WI38 (cell line): Measurements from ENCODE around the gene SPRED2.

Experiments
- H3K4me3 ChIP-seq: 2 replicates; pipeline ENCODE4 v1.5.1; 2011; ENCODE audit warnings: low read depth, mild to moderate bottlenecking, control low read depth, low read length
- TF ChIP-seq, protein P1 (sequence below): IDR thresholded peaks from 2 replicates; pipeline ENCODE4 v1.5.1; 2012; ENCODE audit warnings: low read depth, mild to moderate bottlenecking, control low read depth, low read length

SPRED2 gene

DNA sequence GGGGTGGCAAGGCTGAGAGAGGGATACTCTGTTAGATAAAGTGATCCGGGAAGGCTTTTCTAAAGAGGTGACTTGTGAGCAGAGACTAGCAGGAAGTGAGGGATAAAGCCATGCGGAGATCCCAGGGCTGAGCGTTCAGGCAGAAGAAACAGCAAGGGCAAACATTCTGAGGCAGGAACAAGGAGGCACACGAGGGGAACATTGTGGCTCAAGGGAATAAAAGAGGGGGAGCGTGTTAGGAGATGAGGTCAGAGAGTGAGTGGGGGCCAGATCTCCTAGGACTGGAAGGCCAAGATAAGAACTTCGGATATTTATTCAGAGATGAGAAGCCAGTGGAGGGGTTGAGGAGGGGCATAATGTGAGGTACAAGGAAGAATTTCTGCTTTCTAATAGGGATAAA, 137.7 kb downstream of the SPRED2 start:
- H3K4me3 ChIP-seq = no peak overlapping the region
- TF ChIP-seq, protein P1, sequence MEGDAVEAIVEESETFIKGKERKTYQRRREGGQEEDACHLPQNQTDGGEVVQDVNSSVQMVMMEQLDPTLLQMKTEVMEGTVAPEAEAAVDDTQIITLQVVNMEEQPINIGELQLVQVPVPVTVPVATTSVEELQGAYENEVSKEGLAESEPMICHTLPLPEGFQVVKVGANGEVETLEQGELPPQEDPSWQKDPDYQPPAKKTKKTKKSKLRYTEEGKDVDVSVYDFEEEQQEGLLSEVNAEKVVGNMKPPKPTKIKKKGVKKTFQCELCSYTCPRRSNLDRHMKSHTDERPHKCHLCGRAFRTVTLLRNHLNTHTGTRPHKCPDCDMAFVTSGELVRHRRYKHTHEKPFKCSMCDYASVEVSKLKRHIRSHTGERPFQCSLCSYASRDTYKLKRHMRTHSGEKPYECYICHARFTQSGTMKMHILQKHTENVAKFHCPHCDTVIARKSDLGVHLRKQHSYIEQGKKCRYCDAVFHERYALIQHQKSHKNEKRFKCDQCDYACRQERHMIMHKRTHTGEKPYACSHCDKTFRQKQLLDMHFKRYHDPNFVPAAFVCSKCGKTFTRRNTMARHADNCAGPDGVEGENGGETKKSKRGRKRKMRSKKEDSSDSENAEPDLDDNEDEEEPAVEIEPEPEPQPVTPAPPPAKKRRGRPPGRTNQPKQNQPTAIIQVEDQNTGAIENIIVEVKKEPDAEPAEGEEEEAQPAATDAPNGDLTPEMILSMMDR = no peak

- TF ChIP-seq, protein P1 = no peak
- H3K4me3 ChIP-seq = no peak overlapping the region
Observed at GRCh38 chr2:65294136-65294535, 138.3 kb downstream of the SPRED2 start.

GRCh38 chr2:65293376-65293775, 139.0 kb downstream of the SPRED2 start:
- H3K4me3 ChIP-seq = no peak overlapping the region

DNA sequence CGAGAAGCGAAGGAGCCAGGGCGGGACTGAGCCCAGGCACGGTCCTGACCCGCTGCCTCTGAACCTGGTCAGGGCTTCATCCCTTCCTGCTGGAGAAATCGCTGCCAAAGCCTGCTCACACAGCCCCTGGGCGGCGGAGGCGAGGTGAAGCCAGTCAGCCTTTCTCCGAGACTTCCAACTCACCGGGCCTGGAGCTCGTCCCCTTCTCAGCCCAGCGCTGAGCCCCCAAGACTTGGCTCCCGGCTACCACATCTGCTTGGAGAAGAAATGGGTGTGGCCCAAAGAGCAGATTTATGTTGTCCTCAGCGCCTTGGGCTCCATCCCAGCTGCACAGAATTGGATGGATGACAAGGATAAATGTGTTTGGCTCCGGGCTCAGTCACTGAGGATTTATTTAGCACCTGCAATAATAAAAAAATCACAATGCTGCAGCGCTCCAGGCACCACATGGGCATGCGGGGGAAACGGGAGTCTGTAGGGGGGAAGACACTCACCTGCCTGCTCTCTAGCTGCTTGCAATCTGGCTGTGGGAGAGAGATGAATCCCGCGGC, 139.9 kb downstream of the SPRED2 start:
- H3K4me3 ChIP-seq = no peak overlapping the region
- TF ChIP-seq, protein P1 = no peak

More at GRCh38 chr2:65293376-65293775, 139.0 kb downstream of the SPRED2 start:
- TF ChIP-seq, protein P1 = no peak

- TF ChIP-seq, protein P1 = no peak
- H3K4me3 ChIP-seq = no peak overlapping the region
Observed at GRCh38 chr2:65292106-65292400, 140.3 kb downstream of the SPRED2 start.

DNA sequence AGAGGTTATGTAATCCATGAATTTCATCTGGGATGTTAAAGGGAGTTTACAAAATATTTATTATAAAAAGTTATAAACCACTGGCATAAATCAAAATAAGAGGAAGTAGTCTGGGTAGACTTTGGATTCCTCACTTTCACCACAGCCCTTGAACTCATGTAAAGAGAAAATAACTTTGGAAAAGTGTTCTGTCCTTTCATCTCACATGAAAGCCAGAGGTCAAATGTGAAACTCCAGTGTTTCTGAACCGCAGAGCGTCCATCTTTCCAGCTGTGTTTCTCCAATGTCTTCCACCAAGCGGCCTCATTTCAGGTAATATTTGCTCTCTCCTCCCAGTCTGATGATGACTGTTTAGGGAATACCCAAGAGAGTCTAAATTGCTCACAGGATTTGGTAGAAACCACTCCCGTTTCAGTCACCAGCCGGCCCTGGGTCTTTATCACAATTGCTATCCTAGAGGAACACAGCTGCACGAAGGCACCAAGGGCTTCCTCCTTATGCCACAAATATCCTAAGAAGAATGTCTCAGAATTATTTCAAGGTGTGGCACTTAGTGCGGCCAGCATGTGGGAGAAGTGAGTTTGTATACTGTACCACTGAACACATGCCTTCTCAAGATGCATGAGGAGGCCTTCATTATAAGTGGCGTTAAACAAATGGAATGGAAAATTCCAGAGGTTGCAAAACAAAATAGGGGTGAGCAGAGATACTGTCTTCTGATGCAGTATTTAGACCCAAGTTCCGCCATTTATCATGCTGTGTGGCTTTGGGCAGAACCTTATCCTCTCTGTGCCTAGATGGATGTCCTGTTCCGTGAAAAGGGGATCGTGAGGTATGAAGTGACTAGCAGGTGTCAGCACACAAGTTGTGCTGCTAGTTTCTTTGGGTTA, 140.9 kb downstream of the SPRED2 start:
- no peak overlapping the region for H3K4me3 ChIP-seq
- TF ChIP-seq, protein P1 = no peak

DNA sequence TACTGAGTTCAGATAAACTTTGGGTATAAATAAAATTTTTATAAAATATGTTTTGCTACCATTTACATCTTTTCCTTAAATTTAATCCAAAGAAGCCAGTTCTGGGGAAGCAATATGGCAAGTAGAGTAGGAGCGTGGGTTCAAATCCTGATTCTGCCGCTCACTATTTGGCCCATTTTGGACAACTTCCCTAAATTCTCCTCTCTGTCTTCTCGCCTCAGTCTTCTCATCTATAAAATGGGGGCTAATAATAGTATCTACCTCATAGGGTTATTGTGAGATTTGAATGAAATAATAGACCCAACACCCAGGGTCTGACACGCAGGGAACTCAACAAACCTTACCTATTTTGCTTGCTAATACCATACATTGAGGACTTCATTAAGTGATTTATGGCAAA, 145.0 kb downstream of the SPRED2 start:
- TF ChIP-seq, protein P1 = no peak
- no peak overlapping the region for H3K4me3 ChIP-seq
